22Rv1 (cell line): ENCODE data around the gene ATP6V0C.

Source experiments
- H3K27ac ChIP-seq: fragments of 450-650 bp; 2 replicates; pipeline ENCODE4 v1.5.1; 2017
- ZFX ChIP-seq: fragments of 450-650 bp; IDR thresholded peaks from 2 replicates; pipeline ENCODE4 v1.6.1; 2017; ENCODE audit warnings: antibody characterized with exemption, borderline replicate concordance
- TF ChIP-seq, protein P1 (sequence below): fragments of 450-650 bp; IDR thresholded peaks from 2 replicates; pipeline ENCODE4 v1.5.1; 2017; ENCODE audit warnings: mild to moderate bottlenecking

The ATP6V0C gene

DNA sequence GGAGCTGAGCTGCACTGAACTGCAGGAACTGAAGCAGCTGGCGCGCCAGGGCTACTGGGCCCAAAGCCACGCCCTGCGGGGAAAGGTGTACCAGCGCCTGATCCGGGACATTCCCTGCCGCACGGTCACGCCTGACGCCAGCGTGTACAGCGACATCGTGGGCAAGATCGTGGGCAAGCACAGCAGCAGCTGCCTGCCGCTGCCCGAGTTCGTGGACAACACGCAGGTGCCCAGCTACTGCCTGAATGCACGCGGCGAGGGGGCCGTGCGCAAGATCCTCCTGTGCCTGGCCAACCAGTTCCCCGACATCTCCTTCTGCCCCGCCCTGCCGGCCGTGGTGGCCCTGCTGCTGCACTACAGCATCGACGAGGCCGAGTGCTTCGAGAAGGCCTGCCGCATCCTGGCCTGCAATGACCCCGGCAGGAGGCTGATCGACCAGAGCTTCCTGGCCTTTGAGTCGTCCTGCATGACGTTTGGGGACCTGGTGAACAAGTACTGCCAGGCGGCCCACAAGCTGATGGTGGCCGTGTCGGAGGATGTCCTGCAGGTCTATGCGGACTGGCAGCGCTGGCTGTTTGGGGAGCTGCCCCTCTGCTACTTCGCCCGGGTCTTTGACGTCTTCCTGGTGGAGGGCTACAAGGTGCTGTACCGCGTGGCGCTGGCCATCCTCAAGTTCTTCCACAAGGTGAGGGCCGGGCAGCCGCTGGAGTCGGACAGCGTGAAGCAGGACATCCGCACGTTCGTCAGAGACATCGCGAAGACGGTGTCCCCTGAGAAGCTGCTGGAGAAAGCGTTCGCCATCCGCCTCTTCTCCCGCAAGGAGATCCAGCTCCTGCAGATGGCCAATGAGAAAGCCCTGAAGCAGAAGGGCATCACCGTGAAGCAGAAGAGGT is 17.3 kb upstream of the ATP6V0C start:
- TF ChIP-seq, protein P1, sequence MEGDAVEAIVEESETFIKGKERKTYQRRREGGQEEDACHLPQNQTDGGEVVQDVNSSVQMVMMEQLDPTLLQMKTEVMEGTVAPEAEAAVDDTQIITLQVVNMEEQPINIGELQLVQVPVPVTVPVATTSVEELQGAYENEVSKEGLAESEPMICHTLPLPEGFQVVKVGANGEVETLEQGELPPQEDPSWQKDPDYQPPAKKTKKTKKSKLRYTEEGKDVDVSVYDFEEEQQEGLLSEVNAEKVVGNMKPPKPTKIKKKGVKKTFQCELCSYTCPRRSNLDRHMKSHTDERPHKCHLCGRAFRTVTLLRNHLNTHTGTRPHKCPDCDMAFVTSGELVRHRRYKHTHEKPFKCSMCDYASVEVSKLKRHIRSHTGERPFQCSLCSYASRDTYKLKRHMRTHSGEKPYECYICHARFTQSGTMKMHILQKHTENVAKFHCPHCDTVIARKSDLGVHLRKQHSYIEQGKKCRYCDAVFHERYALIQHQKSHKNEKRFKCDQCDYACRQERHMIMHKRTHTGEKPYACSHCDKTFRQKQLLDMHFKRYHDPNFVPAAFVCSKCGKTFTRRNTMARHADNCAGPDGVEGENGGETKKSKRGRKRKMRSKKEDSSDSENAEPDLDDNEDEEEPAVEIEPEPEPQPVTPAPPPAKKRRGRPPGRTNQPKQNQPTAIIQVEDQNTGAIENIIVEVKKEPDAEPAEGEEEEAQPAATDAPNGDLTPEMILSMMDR = no peak
- TF ChIP-seq ZFX = no peak
- peak overlapping the region; percentile 76 for H3K27ac ChIP-seq

DNA sequence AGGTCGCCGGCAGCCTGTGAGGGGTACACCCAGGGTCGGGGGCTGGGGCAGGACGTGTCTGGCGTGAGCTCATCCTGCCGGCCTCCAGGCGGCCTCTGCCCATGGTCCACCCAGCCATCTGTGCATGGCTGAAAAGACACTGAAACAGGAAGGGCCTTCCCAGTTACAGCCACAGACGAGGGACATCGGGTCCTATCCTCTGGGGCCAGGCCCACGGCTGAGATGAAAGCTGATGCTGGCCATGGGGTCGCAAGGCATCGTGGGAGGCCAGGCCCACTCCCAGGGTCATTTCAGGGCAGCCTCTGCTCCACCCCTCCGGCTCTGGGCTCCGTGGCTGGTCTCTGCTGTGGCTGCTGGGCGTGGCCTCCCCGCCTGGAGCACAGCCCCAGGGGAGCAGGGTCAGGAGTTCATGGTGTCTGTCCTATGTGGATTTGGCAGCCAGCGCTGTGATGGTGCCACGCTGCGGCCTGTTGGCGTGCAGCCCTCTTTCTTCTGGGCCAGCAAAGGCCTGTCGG is 16.6 kb upstream of the ATP6V0C start:
- peak overlapping the region; percentile 76 for H3K27ac ChIP-seq
- TF ChIP-seq ZFX = no peak
- TF ChIP-seq, protein P1 = no peak

DNA sequence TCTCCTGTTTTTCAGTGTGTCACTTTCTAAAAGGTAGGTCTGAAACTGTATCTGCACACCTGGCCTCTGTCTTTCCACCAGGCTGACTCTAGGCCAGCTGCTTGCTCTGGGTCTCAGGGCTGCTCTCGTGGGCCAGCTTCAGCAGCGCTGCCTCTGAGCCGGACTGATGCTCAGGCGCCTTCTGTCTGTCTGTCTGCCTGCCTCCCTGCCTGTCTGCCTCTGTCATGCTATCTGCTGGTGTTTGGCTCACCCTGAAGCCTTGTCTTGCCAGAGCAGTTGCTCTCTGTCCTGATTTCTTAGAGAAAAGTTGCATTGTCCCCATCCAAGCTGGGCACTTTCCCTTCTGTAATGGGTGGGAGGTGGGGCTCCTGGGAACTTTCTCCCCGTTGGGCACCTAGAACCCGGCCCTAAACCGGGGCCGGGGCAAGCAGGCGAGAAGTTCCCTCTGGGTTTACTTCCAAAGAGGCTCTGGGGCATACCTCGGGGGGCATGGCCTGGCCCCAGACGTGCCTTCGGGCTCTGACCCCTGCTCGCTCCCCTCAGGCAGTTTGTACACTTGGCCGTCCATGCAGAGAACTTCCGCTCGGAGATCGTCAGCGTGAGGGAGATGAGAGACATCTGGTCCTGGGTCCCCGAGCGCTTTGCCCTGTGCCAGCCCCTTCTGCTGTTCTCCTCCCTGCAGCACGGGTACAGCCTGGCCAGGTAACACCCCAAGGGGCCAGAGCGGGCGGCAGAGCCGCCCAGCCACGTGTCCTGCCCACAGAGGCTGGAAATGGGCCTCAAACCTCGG is 15.9 kb upstream of the ATP6V0C start:
- TF ChIP-seq, protein P1 = no peak
- no peak for TF ChIP-seq ZFX
- peak overlapping the region; percentile 76; the same call in 1 of the 2 replicates for H3K27ac ChIP-seq

DNA sequence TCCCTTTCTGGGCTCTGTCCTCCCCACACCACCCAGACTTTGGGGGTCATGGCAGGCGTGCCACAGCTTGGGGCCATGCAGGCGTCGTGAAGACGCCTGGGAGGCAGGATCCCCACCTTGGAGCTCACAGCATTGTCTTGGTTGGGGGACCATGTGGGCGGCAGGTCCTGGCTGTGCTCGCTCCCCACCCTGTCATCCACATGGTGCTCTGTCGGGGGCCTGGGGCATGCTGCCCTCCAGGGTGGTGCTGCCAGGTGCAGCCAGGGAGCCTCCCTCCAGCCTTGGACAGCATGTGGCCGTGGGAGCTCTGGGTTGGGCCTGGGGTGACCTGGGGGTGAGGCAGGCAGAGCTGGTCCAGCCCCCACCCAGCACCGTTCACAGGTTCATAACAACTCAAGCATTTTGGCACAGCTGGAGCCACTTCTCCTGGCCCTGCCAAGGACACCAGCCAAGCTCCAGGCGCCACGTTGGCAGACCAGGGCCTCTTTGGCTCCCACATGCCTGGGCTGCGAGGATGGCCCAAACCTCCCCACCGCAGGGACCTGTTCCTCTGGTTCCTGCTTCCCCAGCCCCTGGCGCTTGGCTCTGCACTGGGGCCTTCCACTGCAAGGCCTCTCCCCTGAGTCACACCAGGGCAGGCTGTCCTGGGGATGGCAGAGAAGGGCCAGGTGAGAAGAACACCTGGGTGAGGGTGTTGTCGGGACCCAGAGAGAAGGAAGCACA is 15.1 kb upstream of the ATP6V0C start:
- TF ChIP-seq, protein P1 = no peak
- no peak for TF ChIP-seq ZFX
- no peak overlapping the region for H3K27ac ChIP-seq

DNA sequence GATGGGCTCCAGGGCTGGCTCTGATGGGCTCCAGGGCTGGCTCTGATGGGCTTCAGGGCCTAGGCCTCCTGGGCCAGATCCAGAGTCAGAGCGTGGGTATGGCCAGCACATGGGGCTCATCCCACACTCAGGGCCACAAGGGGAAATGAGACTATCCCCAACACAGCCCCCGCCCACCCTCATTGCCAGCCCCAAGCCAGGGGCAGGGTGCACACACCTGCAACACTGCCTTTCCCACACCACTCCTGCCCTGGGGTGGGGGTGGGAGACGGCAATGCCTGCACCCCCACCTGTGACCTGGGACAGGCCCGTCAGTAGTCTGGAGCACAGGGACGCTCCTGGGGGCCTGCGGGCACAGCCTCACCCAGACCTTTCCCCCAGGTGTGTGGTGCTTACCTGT is 14.3 kb upstream of the ATP6V0C start:
- TF ChIP-seq, protein P1 = no peak
- no peak for TF ChIP-seq ZFX
- H3K27ac ChIP-seq = no peak overlapping the region

DNA sequence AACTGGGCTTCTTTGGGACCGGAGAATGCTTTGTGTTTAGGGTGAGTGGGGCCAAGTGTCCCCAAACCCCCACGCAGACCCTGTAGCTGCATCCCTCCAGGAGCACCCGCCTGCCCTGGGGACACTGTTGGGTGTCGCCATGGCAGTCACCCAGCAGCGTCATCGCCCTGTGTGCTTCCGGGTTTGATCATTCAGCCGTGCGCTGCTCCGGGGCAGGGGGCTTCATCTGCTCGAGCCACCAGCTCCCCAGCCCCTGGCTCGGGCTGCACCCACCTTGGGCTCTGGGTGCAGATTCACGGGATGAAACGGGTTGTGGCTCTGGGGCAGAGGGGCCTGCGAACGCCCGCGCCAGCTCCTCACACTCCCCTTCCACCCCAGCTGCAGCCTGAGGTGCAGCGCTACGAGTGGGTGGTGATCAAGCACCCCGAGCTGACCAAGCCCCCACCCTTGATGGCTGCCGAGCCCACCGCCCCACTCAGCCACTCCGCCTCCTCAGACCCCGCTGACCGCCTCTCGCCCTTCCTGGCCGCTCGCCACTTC is 13.8 kb upstream of the ATP6V0C start:
- no peak for TF ChIP-seq ZFX
- TF ChIP-seq, protein P1 = no peak
- no peak overlapping the region for H3K27ac ChIP-seq
